T1000 (cell line): ENCODE measurements around the gene PM20D2.

ENCODE experiments used
- DNase-seq: peaks from one replicate; lab custom pipeline; 2025; ENCODE audit warnings: mixed read lengths; lab: John Stamatoyannopoulos, UW

Gene PM20D2

DNA sequence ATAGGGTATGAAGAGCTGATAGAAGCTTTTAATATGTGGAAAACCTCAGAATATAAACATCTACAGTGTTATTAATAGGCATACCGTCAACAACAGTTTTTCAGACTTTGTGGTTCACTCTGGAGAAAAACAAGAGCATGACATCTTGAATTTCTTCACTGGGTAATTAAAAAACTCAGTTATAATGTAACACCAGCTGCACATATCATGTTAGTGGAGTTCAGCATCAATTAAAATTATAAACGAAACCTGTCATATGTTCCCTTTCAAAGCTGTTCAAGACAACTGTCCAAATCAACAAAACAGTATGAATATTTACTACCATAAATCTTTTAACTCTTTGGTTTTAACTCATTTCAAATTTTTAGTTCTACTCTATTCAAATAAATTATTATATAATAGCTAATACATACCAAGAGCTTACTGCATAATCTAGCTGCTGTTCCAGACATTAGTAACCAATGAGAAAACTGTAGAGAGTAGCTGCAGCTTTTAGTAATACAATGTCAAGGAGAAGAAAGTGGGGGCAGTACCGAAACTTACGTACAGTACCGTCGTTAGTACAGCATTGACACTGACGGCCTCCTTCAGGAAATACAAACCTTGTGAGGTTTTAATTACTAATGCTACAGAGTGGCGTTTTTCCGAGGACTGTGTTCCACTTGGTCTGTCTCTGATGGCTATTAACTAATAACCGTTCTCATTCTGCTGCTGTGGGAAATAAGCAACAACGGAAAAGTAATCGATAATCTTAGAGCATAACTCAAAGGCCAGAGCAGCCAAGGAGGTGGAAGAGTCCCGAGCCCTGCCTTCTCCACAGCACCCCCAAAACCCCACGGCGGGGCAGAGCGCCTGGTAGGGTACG lies 532 bp upstream of the PM20D2 start:
- DNase-seq: no peak

DNA sequence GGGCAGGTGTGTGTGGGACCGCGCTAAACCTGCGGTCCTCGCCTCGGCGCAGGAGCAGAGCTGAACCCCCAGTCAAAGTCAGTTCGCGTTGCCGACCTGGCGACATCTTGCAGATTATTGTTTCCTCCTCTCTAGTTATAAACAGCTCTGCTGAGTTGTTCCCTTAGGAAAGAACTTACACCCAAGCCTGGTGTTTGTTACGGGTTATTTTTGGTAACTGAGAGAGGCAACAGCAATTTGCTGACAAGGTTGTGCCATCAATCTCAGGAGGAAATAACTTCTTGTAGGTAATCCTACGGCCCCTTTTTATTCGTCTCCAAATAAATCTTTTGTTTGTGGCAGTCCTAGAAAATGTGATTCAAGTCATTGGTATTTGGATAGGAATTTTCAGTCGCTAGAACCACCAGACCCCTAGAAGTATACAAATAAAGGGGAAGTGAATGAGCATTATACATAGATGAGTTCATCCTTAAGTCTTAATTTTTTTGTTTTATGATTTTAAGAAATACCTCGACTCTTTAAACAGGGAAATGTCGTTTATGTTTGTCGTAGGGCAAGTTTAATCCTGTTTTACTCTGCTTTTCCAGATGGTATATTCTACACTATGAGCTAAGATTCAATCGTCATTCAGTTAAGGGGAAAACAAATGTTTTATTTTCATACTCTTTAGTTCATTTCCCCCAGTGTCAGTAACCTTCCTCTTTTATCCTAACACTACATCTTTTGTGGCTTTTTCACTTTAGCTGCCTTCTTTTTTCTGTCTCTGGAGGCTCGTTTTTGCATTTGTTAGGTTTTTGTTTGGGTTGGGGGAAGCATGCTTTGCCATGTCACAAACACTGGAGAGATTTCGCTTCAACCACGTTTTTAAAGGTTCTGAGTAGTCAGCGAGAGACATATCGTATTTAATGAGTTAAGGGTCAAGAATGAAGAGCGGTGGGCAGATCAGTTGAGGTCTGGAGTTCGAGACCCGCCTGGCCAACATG lies 1.2 kb downstream of the PM20D2 start:
- DNase-seq: no peak

DNA sequence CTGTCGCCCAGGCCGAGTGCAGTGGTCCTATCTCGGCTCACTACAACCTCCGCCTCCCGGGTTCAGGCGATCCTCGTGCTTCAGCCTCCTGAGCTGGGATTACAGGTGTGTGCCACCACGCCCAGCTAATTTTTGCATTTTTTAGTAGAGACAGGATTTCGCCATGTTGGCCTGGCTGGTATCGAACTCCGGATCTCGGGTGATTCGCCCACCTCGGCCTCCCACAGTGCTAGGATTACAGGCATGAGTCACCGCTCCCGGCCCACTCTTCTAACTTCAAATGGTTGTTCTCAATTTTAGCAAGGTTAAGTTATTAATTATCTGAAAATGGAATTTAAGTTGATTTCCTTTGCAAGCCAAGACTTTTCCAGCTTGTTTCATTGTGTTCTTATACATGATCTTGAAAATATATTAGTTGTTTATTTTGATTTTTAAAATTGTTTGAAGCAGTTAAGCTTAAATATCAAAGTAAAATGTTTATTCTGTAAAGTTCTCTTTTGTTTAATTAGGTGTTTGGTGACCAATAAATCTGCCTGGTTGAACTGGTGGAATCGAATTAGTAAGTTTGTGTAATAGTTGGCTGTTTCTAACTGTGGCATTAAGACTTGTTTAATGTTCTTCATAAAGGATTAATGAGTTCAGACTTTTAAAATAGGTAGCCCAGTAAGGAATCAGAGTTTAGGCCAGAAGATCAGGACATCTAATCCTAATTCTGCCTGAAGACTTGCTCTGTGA lies 2.3 kb downstream of the PM20D2 start:
- DNase-seq: no peak

DNA sequence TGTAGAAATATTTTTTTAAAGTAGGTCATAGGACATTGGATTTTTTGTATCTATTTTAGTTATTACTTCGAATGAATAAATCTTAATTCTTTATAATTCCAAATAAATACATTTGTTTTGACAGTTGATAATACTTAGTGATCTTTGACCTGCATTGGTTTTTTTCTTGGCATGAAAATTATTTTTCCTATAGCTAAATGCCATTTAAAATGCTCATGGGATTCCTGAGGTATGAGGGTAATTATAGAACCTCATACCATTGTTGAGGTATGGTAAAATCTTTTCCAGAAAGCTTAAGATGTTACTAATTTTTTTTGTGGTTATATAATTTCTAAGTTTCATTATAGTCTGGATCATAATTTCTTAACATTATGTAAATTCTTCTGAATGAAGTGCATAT lies 8.3 kb downstream of the PM20D2 start:
- DNase-seq: no peak

DNA sequence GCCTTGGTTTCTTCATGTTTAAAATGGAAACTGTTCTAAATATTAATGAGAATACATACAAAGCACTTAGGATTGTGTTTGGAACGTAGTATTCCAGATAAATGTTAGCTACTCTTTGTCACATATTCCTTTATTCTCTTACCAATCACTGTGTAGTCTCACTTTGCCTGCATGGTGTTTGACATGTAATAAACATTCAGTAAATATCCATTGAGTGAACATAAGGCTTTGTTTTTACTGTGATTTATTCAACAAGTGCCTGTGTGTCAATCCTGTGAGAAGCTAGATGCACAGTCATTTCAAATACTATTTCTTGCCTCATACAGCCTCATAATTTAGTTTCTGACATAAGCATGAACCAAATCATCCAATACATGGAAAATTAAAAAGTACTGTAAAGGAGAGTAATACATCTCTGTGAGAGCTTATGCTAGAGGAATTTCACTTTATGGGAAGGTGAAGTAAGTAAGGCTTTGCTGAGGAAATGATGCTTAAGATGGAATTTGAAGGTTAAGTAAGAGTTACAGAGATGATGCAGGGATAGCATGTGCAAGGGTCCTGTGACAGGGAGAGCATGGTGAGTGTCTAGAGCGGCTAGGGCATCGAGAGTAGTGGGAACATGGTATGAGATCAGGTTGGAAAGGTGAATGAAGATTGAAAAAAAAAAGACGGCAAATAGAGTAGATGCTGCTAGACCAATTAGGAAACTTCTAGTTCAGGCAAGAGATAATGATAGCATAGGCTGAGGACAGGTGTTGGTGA lies 14.7 kb downstream of the PM20D2 start:
- no peak for DNase-seq

DNA sequence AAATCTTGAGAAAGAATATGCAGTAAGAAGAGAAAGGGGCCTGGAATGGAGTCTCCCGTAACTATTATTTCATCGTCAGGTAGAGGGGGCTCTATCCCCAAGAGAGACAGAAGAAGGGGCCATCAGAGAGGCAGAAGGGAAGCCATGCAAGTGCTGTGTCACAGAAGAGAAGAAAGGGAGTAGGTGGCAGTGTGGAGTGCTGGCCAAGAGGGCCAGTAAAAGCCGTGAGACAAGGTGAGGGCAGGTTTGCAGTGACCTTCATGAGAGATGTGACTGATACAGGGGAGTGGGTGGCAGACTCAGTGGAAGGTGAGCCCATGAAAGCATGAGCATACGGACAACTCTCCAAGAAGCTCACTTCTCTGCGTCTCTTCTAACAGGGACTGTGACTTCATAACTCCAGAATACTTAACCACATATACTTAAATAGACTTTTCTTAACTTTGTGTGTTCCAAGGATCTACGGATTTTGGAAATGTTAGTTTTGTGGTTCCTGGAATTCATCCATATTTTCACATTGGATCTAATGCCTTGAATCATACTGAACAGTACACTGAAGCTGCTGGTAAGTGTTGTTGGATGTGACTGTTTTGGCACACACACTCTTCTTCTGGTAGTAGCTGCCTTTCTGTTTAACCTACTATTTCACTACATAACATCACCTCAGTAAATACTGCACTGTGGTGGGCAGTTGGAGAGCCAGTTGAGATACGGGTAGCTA lies 15.6 kb downstream of the PM20D2 start:
- DNase-seq: no peak

DNA sequence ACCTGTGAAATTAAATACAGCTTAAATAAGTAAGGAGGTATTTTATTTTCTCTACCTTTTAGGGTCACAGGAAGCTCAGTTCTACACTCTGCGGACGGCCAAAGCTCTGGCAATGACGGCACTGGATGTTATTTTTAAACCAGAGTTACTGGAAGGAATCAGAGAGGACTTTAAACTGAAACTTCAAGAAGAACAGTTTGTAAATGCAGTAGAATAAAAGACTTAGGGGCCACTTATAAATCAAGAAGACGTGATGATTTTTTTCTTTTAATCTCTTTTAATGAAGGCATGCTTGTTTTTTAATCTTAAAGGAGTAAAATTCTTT lies 16.2 kb downstream of the PM20D2 start:
- no peak for DNase-seq

DNA sequence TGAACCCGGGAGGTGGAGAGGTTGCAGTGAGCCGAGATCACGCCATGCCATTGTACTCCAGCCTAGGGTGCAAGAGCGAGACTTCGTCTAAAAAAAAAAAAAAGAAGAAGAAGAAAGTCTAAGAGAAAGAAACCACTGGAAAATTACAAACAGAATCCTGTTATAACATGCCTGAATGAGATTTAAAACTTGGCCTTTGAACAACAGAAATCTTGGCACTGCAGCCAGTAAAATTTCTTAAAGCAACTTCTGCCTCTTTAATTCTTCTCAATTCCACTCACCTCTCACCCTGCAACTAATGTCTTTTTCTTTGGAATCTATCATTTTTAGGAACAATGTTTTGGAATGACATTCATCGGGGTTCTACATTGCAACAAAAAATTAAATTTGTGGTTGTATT lies 26.3 kb downstream of the PM20D2 start:
- DNase-seq: no peak

DNA sequence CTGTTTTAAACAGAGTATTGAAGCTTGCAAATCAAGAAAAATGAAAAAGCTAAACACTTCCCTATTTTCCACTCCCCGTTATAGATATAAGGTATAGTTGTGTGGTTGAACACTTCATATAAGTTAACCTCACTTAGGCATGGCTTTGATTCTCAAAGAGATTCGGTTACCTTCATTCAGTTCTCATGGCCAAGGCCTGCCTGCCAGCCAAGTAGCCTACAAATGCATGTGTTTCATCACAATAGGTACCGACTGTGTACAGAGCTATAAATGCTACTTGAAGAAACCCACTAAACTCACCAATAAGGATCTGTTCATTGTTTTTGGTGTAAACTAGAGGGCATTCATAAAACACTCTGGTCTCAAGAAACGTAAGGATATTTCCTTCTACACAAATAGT lies 27.8 kb downstream of the PM20D2 start:
- DNase-seq: no peak

DNA sequence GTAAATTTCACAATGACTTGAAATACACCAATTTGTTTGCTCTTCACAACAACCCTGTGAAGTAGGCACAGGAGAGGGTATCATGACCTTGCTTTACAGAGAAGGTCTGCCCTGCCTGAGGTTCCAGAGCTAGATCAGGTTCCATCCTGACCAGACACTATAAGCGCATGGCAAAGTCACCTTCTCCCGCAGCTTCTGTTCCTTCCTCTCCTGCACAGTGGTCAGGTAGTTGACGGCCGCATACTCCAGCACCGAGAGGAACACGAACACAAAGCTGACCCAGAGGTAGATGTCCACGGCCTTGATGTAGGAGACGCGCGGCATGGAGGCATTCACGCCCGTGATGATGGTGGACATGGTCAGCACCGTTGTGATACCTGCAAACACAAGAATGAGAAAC lies 34.3 kb downstream of the PM20D2 start:
- no peak for DNase-seq

DNA sequence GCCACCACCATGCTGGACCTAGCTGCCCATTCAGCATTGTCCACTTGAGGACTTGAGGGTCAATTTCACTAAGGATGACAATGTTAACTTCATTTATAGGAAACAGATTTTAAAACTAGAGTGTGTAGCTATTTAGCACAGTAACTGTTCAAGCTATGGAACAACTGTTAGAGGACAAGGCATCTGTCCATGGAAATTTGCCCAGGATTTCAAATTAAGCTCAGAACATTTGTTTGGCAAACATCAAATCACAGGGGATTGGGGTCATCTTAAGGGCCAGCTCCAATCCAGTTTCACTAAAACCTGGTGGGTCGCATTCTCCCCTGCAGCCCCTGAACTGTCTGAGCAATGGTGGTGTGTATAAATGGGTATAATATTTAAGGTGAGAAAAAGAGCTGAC lies 35.1 kb downstream of the PM20D2 start:
- no peak for DNase-seq

DNA sequence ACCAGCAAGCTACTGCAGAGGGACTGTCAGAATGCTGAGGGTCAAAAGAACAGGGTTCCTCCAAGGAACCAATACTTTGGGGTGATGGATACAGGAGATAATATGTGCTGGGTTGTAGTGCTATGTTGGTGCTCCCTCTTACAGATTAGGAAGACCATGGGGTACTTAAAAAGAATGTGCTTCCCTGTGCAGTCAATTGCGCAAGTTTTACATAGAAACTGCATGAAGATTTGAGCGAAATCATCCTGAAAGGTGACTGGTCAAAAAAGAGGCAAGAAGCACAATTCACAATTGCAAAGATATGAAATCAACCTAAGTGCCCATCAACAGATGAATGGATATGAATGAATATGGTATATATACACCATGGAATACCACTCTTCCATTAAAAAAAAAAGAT lies 37.4 kb downstream of the PM20D2 start:
- no peak for DNase-seq

DNA sequence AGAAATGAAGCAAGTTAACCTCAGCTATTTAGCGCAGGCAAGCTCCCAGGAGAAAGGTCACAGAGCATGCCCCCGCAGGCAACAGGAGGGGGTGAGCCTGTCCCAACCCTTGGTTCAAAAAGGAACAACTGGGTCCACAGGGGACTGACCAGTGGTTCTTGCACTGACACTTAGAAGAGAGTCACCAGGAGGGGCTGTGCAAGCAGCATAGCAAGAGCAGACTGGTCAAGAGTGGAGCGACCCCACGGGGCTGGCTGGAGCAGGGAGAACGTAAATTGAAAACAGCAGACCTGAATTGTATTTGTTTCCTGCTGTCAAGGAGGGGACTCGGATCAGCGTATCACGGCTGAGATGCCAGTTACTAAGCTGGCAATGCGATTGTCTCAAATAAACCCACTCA lies 38.5 kb downstream of the PM20D2 start:
- DNase-seq: no peak

DNA sequence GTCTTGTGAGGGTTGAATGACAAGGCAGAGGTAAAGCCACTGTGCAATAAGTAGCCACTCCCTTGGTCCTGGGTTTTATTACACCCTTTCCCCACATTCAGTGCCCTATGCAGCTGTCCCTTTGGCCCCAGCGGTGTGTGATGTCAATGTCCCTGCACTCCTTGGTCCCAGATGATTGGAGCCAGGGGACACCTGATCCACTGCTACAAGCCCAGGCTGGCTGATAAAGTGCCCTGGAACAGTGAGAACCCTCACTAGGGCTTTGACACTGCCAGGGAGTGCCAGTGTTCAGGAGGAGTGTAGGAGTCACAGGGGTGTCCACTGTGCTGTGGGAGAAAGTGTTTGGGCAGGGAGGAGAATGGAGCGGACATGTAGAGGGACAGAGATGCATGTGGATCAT lies 40.9 kb downstream of the PM20D2 start:
- no peak for DNase-seq

DNA sequence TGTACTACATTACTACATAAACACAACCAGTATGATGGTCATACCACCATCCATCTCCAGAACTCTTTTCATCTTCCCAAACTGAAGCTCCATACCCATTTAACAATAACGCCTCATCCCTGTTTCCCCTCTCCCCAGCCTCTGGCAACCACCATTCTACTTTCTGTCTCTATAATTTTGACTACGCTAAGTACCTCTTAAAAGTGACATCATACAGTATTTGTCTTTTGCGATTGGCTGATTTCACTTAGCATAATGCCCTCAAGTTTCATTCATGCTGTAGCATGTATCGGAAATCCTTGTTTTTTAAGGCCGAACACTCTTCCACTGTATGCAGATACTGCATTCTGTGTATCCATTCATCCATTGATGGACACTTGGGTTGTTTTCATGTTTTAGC lies 41.6 kb downstream of the PM20D2 start:
- no peak for DNase-seq

DNA sequence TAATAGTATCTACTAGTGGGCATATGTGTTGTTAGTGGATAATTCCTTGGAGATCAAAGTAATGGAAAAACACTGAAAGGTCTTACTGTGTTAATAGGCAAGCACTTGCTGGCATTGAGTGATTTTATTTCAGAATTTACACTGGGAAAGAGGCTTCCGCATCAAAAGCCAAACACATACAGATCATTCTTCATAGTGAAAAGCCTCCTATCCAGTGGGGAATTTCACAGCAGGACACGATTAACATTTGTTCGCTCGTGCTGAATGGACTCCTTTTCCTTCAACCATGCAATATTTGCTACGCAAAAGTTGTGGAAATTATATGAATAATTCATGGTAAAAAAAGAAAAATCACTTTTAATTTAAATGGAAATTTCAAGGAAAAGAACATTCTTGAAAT lies 44.9 kb downstream of the PM20D2 start:
- no peak for DNase-seq

DNA sequence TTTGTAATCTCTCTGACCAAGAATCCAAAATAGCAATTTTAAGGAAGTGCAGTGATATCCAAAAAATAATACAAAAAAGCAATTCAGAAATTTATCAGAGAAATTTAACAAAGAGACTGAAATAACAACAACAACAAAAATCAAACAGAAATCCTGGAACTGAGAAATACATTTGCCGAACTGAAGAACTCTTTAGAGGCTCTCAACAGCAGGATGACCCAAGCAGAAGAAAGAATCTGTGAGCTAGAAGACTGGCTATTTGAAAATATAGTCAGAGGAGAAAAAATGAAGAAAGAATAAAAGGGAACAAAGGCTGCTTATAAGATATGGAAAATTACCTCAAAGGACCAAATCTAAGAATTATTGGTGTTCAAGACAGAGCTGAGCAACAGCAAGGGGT lies 48.7 kb downstream of the PM20D2 start:
- no peak for DNase-seq

DNA sequence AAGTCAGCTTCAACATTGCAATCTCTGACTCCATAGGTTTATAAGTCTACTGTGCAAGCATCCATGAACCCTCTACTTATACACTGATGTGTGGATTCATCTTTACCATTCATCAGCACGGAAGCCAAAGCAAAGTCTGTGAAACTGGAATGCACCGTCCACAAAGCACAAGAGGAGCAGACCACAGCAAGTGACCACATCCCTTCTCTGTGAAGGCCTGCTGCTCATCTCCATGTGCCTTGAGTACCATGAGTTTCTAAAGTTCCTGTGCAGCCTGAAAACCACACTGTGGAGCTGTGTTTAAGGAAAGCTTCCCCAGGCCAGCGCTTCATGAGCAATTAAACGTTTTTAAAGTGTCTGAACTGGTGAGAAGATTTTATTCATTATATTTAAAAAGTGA lies 51.3 kb downstream of the PM20D2 start:
- DNase-seq: no peak

DNA sequence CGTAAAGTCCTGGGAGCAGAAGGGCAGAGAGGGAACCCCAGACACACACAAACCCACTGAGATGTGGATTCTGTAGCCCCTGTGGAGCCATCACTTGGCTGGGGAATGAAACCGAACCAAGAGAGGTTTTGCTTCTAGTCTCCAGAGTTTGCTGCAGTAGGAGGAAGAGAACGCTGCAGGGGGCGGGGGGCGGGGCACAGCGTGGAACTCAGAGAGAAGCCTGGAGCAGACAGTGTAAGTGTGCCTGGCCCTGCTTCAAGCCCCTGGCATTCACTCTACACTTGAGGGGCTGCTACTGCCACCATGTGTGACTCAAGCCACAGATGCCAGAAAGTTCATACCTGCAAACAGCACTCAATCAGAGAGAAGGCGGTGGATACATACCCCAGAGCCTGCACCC lies 52.4 kb downstream of the PM20D2 start:
- DNase-seq: no peak

DNA sequence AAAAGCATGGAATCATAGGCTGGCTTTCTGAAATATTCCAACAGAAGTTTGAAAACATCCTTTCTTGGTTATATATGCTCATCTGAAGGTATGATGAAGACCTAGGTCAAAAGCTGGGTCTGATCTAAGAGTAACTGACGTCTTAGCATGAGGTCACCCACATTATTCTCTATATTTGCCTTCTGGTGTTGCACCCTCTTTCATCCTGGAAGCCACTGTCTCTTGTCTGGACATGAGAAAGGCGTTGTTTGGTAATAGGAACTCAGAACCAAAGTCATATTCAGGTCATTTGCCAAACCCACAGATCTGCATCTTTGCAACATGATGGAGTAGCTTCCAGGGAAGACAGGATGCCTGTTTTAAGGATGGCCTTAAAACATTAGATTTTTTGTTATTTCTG lies 53.7 kb downstream of the PM20D2 start:
- no peak for DNase-seq

DNA sequence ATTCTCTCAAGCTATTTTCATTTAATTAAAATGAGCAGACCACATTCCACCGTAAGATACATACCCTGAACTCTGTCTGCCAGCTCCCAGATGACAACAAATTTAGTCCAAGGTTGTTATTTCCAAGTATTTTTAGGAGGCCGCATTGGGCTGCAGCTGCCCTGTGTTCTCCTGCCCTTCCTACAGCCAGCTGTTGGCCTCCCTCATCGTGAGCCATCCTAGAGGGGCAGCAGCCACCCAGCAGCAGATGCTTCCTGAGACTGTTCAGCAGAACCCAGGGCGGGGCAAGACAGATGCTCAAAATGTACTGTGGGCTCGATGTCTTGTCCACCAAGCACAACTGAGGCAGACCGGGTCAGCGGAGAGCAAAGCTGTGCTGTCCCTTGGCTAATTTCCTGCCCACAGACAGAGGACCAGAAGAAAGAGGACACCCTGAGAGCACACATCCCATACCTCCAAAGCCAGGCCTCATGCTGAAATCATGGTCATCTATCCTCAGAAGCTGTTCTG lies 54.9 kb downstream of the PM20D2 start:
- no peak for DNase-seq
